H1 (cell line): ENCODE data around the gene KDM6A.

Source experiments
- CBX5 ChIP-seq: fragments of 300-800, 300-1000 bp; sonication (generic); IDR thresholded peaks from 2 replicates; pipeline ENCODE4 v1.7.1; 2016; ENCODE audit warnings: antibody characterized with exemption, low read length, low read depth
- CHD1 ChIP-seq: IDR thresholded peaks from 2 replicates; pipeline ENCODE4 v1.6.1; 2012; ENCODE audit warnings: low read depth, low read length, improper control_type of control experiment
- EGR1 ChIP-seq: IDR thresholded peaks from 2 replicates; pipeline ENCODE4 v1.6.1; 2011; ENCODE audit warnings: low read depth, low read length, borderline replicate concordance
- GTF2F1 ChIP-seq: IDR thresholded peaks from 2 replicates; pipeline ENCODE4 v1.6.1; 2012; ENCODE audit warnings: low read depth, low read length, improper control_type of control experiment, borderline replicate concordance
- POLR2A ChIP-seq, 2 experiments: IDR thresholded peaks; 1 replicate in 1 of 2; 2 replicates in 1 of 2; pipeline ENCODE4 v1.6.1; 2011; ENCODE audit warnings: low read depth in 2 of 2, low read length in 2 of 2, mild to moderate bottlenecking in 2 of 2; ENCODE audit errors: control extremely low read depth in 1 of 2
- POLR2AphosphoS5 ChIP-seq: IDR thresholded peaks from 2 replicates; pipeline ENCODE4 v1.6.1; 2011; ENCODE audit warnings: low read depth, low read length
- RAD21 ChIP-seq, 2 experiments: IDR thresholded peaks in 1 of 2; conservative IDR thresholded peaks in 1 of 2; 2 replicates each; pipeline ENCODE4 v1.6.1; 2011; ENCODE audit warnings: low read depth in 2 of 2, low read length in 2 of 2, improper control_type of control experiment in 1 of 2, inconsistent platforms in 1 of 2, mild to moderate bottlenecking in 1 of 2, moderate library complexity in 1 of 2
- SRF ChIP-seq: IDR thresholded peaks from 2 replicates; pipeline ENCODE4 v1.6.1; 2011; ENCODE audit warnings: mild to moderate bottlenecking, low read depth, low read length, moderate library complexity
- TEAD4 ChIP-seq: IDR thresholded peaks from 2 replicates; pipeline ENCODE4 v1.6.1; 2012; ENCODE audit warnings: low read depth, low read length, inconsistent platforms, mixed read lengths
- TF ChIP-seq, protein P1 (sequence below), 3 experiments: IDR thresholded peaks; 1 replicate in 2 of 3; 2 replicates in 1 of 3; pipeline versions ENCODE4 v1.5.1 to v1.6.1; 2011; ENCODE audit warnings: low read length in 3 of 3, mild to moderate bottlenecking in 3 of 3, inconsistent platforms in 2 of 3, low read depth in 1 of 3, moderate library complexity in 1 of 3; ENCODE audit not compliant: insufficient read depth in 1 of 3; ENCODE audit errors: control extremely low read depth in 1 of 3
- TF ChIP-seq, protein P2 (sequence below): IDR thresholded peaks from 2 replicates; pipeline ENCODE4 v1.6.1; 2011; ENCODE audit warnings: low read length, improper control_type of control experiment
- TF ChIP-seq, protein P3 (sequence below): IDR thresholded peaks from 2 replicates; pipeline ENCODE4 v1.6.1; 2012; ENCODE audit warnings: inconsistent platforms

DNA sequence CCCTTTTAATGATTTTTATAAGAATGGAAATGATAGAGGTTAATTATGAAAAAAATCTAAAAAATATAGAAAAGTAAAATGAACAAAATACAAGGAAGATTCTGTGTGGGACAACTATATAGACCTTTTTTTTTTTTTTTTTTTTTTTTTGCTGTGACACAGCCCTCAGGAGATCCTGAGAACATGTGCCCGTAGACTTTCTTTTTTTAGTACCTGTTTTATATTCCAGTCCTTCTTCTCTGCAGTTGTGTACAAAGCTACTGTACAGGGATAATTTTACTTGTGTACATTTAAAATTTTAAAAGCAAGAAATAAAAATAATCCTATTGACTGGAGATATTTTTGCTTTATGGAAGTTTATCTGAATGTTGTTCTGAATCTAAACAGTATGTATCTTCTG, 85.5 kb downstream of the KDM6A start:
- TF ChIP-seq SRF = no peak
- TF ChIP-seq, protein P1, sequence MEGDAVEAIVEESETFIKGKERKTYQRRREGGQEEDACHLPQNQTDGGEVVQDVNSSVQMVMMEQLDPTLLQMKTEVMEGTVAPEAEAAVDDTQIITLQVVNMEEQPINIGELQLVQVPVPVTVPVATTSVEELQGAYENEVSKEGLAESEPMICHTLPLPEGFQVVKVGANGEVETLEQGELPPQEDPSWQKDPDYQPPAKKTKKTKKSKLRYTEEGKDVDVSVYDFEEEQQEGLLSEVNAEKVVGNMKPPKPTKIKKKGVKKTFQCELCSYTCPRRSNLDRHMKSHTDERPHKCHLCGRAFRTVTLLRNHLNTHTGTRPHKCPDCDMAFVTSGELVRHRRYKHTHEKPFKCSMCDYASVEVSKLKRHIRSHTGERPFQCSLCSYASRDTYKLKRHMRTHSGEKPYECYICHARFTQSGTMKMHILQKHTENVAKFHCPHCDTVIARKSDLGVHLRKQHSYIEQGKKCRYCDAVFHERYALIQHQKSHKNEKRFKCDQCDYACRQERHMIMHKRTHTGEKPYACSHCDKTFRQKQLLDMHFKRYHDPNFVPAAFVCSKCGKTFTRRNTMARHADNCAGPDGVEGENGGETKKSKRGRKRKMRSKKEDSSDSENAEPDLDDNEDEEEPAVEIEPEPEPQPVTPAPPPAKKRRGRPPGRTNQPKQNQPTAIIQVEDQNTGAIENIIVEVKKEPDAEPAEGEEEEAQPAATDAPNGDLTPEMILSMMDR (IDR thresholded peaks at IDR 0.05; ENCODE audit: control extremely low read depth in 1 of 3, insufficient read depth in 1 of 3, low read depth in 1 of 3, low read length in 3 of 3) = no peak
- TF ChIP-seq EGR1 = no peak
- no peak for TF ChIP-seq RAD21 (IDR thresholded peaks at IDR 0.05 in 1 of 2, conservative IDR thresholded peaks at IDR 0.05 in 1 of 2; ENCODE audit: low read depth in 2 of 2, low read length in 2 of 2)
- TF ChIP-seq, protein P2, sequence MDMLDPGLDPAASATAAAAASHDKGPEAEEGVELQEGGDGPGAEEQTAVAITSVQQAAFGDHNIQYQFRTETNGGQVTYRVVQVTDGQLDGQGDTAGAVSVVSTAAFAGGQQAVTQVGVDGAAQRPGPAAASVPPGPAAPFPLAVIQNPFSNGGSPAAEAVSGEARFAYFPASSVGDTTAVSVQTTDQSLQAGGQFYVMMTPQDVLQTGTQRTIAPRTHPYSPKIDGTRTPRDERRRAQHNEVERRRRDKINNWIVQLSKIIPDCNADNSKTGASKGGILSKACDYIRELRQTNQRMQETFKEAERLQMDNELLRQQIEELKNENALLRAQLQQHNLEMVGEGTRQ = no peak
- TF ChIP-seq, protein P3, sequence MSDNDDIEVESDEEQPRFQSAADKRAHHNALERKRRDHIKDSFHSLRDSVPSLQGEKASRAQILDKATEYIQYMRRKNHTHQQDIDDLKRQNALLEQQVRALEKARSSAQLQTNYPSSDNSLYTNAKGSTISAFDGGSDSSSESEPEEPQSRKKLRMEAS = no peak
- no peak for TF ChIP-seq TEAD4
- no peak for TF ChIP-seq POLR2A (IDR thresholded peaks at IDR 0.05; ENCODE audit: control extremely low read depth in 1 of 2, low read depth in 2 of 2, low read length in 2 of 2)
- no peak for TF ChIP-seq GTF2F1
- no peak for TF ChIP-seq CBX5
- TF ChIP-seq CHD1 = no peak
- TF ChIP-seq POLR2AphosphoS5 = no peak
